Esophagus squamous epithelium (tissue), 5 donors: ENCODE results near the gene BRPF1. TPM values are rescaled to one million over a fixed set of nuclear protein-coding genes. Genes with fewer than 3 reads are reported as not detected.

ENCODE experiments used
- DNase-seq: peaks from one replicate; lab custom pipeline; 2025; lab: John Stamatoyannopoulos, UW
- H3K27ac ChIP-seq, 4 donors: fragments of 200-600 bp; sonication (generic); one replicate each; pipeline ENCODE4 v1.5.1; 2016 to 2019; ENCODE audit warnings: mild to moderate bottlenecking in 1 of 4
- H3K27me3 ChIP-seq, 4 donors: fragments of 200-600 bp; sonication (generic); 1 replicate in 3 of 4; 2 replicates in 1 of 4; pipeline versions ENCODE4 v1.5.1 to v1.6.0; 2017 to 2021; ENCODE audit warnings: antibody characterized with exemption in 1 of 4
- H3K36me3 ChIP-seq, 3 donors: fragments of 200-600 bp; sonication (generic); one replicate each; pipeline ENCODE4 v1.5.1; 2016 to 2019
- H3K4me1 ChIP-seq, 3 donors: fragments of 200-600 bp; sonication (generic); one replicate each; pipeline ENCODE4 v1.5.1; 2017 to 2019
- H3K4me3 ChIP-seq, 4 donors: fragments of 200-600 bp; sonication (generic); 1 replicate in 3 of 4; 2 replicates in 1 of 4; pipeline ENCODE4 v1.5.1; 2016 to 2019; ENCODE audit warnings: mild to moderate bottlenecking in 2 of 4, moderate library complexity in 1 of 4
- H3K9me3 ChIP-seq, 3 donors: fragments of 200-600 bp; sonication (generic); one replicate each; pipeline ENCODE4 v1.5.1; 2016 to 2019
- CTCF ChIP-seq, 6 experiments: fragments of 450-650 bp in 4 of 6; fragments of 200-600 bp in 2 of 6; sonication (generic) in 2 of 6; IDR thresholded peaks; one replicate each; pipeline ENCODE4 v1.5.1; 2016 to 2019; ENCODE audit warnings: antibody characterized with exemption in 6 of 6, mild to moderate bottlenecking in 4 of 6, moderate library complexity in 4 of 6
- POLR2A ChIP-seq, 4 donors: fragments of 450-650 bp; IDR thresholded peaks; one replicate each; pipeline ENCODE4 v1.6.1; 2017; ENCODE audit warnings: antibody characterized with exemption in 4 of 4, mild to moderate bottlenecking in 4 of 4, moderate library complexity in 3 of 4
- WGBS, 2 donors: methylation state at CpG; one replicate each; pipeline ENCODE4 v1.1.5; 2018; 5-methylcytosine and 5-hydroxymethylcytosine counted together
- intact Hi-C: fragments of 100-400 bp; cut with DNase I; formaldehyde crosslinking; loops from one replicate; pipeline ENCODE4 v1.15.0; 2022
- total RNA-seq, 4 donors: library from RNA; depleted of rRNA; stranded (reverse); fragments of >200 nt; gene quantifications; one replicate each; pipeline ENCODE4 v1.1.0, GENCODE V29; 2016
- donor health status: DM: yes; HTN: yes; CAD: no.

The BRPF1 gene
- total RNA-seq, 4 donors from 2014 or later = 9.8 to 18.3 (median 15.4) TPM

- no peak overlapping the region for H3K4me3 ChIP-seq
- H3K9me3 ChIP-seq = no peaks in the 10 kb centered on the region
- no peak for DNase-seq
- WGBS, 2 donors = 93 to 94% methylated on average over 10 to 11 of the region's 12 CpGs
- TF ChIP-seq CTCF (IDR thresholded peaks at IDR 0.05) = no peak
- TF ChIP-seq POLR2A (IDR thresholded peaks at IDR 0.05) = no peak
- no peaks in the 10 kb centered on the region for H3K27me3 ChIP-seq
- intact Hi-C loops = no loop called here
- H3K27ac ChIP-seq = no peak overlapping the region
- peaks cover 27 to 80% (median 49%) of the 10 kb centered on the region in 3 donors for H3K36me3 ChIP-seq
- H3K4me1 ChIP-seq = peaks cover 9 to 32% (median 14%) of the 10 kb centered on the region in 3 donors
These were observed 65.8 kb downstream of the BRPF1 start for GRCh38 chr3:9797196-9797945.

Other genes starting within 250 kb of the BRPF1 start
- under 1 TPM in 1 of 4 donors, not detected in 3; 0.23 TPM for gene LHFPL4, start 177.9 kb upstream of the BRPF1 start, total RNA-seq
- 10 to 100 TPM; 21.4 to 29.6 (median 22.9) TPM for gene MTMR14, start 82.2 kb upstream of the BRPF1 start, total RNA-seq
- not detected for gene CPNE9, start 27.9 kb upstream of the BRPF1 start, total RNA-seq
- 10 to 100 TPM in 2 of 4 donors, 1 to 10 TPM in 2; 9.5 to 20.6 (median 10.5) TPM for gene OGG1, start 18.2 kb downstream of the BRPF1 start, total RNA-seq
- 10 to 100 TPM in 2 of 4 donors, 1 to 10 TPM in 2; 2.9 to 19.6 (median 7.6) TPM for gene CAMK1, start 38.2 kb downstream of the BRPF1 start, total RNA-seq
- 10 to 100 TPM; 34.7 to 54.4 (median 44.8) TPM for gene TADA3, start 60.7 kb downstream of the BRPF1 start, total RNA-seq
- gene ARPC4, start 61.3 kb downstream of the BRPF1 start, total RNA-seq = 100 to 1,000 TPM; 125 to 244 (median 167) TPM
- gene TTLL3, start 78.5 kb downstream of the BRPF1 start, total RNA-seq = 10 to 100 TPM in 3 of 4 donors, 1 to 10 TPM in 1; 7.6 to 29.2 (median 10.2) TPM
- 10 to 100 TPM; 34.7 to 46.4 (median 41.4) TPM for gene RPUSD3, start 112.3 kb downstream of the BRPF1 start, total RNA-seq
- not detected for gene CIDEC, start 148.5 kb downstream of the BRPF1 start, total RNA-seq
- 10 to 100 TPM; 24.7 to 40.8 (median 33.3) TPM for gene JAGN1, start 158.9 kb downstream of the BRPF1 start, total RNA-seq
- gene IL17RE, start 171.1 kb downstream of the BRPF1 start, total RNA-seq = 10 to 100 TPM in 3 of 4 donors, 1 to 10 TPM in 1; 7.5 to 15.3 (median 12.1) TPM
- 10 to 100 TPM; 30.6 to 48.7 (median 37.4) TPM for gene IL17RC, start 185.4 kb downstream of the BRPF1 start, total RNA-seq
- 10 to 100 TPM; 10.8 to 17.0 (median 13.8) TPM for gene CRELD1, start 202.1 kb downstream of the BRPF1 start, total RNA-seq
- 1 to 10 TPM in 2 of 4 donors, under 1 TPM in 2; 0.72 to 1.9 (median 1.0) TPM for gene PRRT3, start 220.7 kb downstream of the BRPF1 start, total RNA-seq